HEK293 (cell line): ENCODE data around the gene DPF3.

ENCODE experiments used
- CTCF ChIA-PET: fragments of 350-600 bp; formaldehyde crosslinking; extraction: SDS; loops from one replicate; lab custom pipeline; 2021; ENCODE audit warnings: antibody characterized with exemption; lab: Yijun Ruan, JAX
- POLR2A ChIA-PET: fragments of 300-600 bp; formaldehyde crosslinking; extraction: SDS; loops from one replicate; lab custom pipeline; 2020; ENCODE audit warnings: antibody characterized with exemption, inconsistent platforms; lab: Yijun Ruan, JAX
- H3K27ac ChIP-seq: fragments of 200-500 bp; sonication (Bioruptor generic); 2 replicates; pipeline ENCODE4 v1.5.1; 2014; ENCODE audit warnings: low read depth, low read length, control low read depth, inconsistent platforms; ENCODE audit errors: extremely low read depth
- H3K36me3 ChIP-seq, 2 experiments: fragments of 200-500 bp in 1 of 2; sonication (Bioruptor generic) in 1 of 2; 1 replicate in 1 of 2; 2 replicates in 1 of 2; pipeline ENCODE4 v1.5.1; 2014 to 2017; ENCODE audit warnings: inconsistent platforms in 2 of 2, low read length in 2 of 2; ENCODE audit not compliant: control insufficient read depth in 2 of 2, insufficient read depth in 1 of 2
- H3K4me1 ChIP-seq: fragments of 200-500 bp; sonication (Bioruptor generic); 2 replicates; pipeline ENCODE4 v1.5.1; 2014; ENCODE audit warnings: mild to moderate bottlenecking, low read length, inconsistent platforms; ENCODE audit not compliant: control insufficient read depth, insufficient read depth
- H3K4me3 ChIP-seq: 2 replicates; pipeline ENCODE4 v1.5.1; 2011; ENCODE audit warnings: low read depth, mild to moderate bottlenecking, control low read depth, low read length, moderate library complexity
- H3K9me3 ChIP-seq: fragments of 200-500 bp; sonication (Bioruptor generic); 2 replicates; pipeline ENCODE4 v1.5.1; 2014; ENCODE audit warnings: low read depth, low read length, inconsistent platforms; ENCODE audit not compliant: control insufficient read depth, insufficient read depth
- BCL11A ChIP-seq: fragments of 450-650 bp; formaldehyde crosslinking; IDR thresholded peaks from 2 replicates; pipeline ENCODE4 v1.5.1; 2016; ENCODE audit warnings: low read depth, missing biosample characterization, missing genetic modification characterization
- EGR2 ChIP-seq: fragments of 450-650 bp; formaldehyde crosslinking; IDR thresholded peaks from 2 replicates; pipeline ENCODE4 v1.5.1; 2016; ENCODE audit warnings: low read depth, missing biosample characterization, missing genetic modification characterization
- KLF16 ChIP-seq: fragments of 450-650 bp; formaldehyde crosslinking; IDR thresholded peaks from 2 replicates; pipeline ENCODE4 v1.5.1; 2017; ENCODE audit warnings: missing biosample characterization, missing genetic modification characterization
- KLF9 ChIP-seq: fragments of 450-650 bp; formaldehyde crosslinking; IDR thresholded peaks from 2 replicates; pipeline ENCODE4 v1.5.1; 2016; ENCODE audit warnings: missing biosample characterization, missing genetic modification characterization, low read depth
- TSHZ1 ChIP-seq: fragments of 450-650 bp; formaldehyde crosslinking; IDR thresholded peaks from 2 replicates; pipeline ENCODE4 v1.5.1; 2016; ENCODE audit warnings: missing biosample characterization, missing genetic modification characterization, borderline replicate concordance
- ZBTB7A ChIP-seq: fragments of 450-650 bp; formaldehyde crosslinking; IDR thresholded peaks from 2 replicates; pipeline ENCODE4 v1.5.1; 2016; ENCODE audit warnings: low read depth, missing biosample characterization, missing genetic modification characterization
- ZBTB8A ChIP-seq: fragments of 450-650 bp; formaldehyde crosslinking; IDR thresholded peaks from 2 replicates; pipeline ENCODE4 v1.5.1; 2016; ENCODE audit warnings: missing biosample characterization, missing genetic modification characterization
- ZNF266 ChIP-seq: fragments of 450-650 bp; formaldehyde crosslinking; IDR thresholded peaks from 2 replicates; pipeline ENCODE4 v1.5.1; 2016; ENCODE audit warnings: missing biosample characterization, missing genetic modification characterization, low read depth
- ZNF560 ChIP-seq: fragments of 450-650 bp; formaldehyde crosslinking; IDR thresholded peaks from 2 replicates; pipeline ENCODE4 v1.5.1; 2017; ENCODE audit warnings: missing biosample characterization, missing genetic modification characterization, borderline replicate concordance
- ZNF623 ChIP-seq: fragments of 450-650 bp; formaldehyde crosslinking; IDR thresholded peaks from 2 replicates; pipeline ENCODE4 v1.5.1; 2016; ENCODE audit warnings: missing biosample characterization, missing genetic modification characterization
- ZNF777 ChIP-seq: fragments of 450-650 bp; formaldehyde crosslinking; IDR thresholded peaks from 2 replicates; pipeline ENCODE4 v1.5.1; 2017; ENCODE audit warnings: missing biosample characterization, missing genetic modification characterization, borderline replicate concordance
- ZNF791 ChIP-seq: fragments of 450-650 bp; formaldehyde crosslinking; IDR thresholded peaks from 2 replicates; pipeline ENCODE4 v1.5.1; 2016; ENCODE audit warnings: missing biosample characterization, missing genetic modification characterization
- ZNF830 ChIP-seq: fragments of 450-650 bp; IDR thresholded peaks from 2 replicates; pipeline ENCODE4 v1.5.0; 2018; ENCODE audit warnings: missing biosample characterization, missing genetic modification characterization, low read depth, mild to moderate bottlenecking, moderate library complexity
- TF ChIP-seq, protein P1 (sequence below): fragments of 450-650 bp; formaldehyde crosslinking; IDR thresholded peaks from 2 replicates; pipeline ENCODE4 v1.5.1; 2016; ENCODE audit warnings: missing biosample characterization, missing genetic modification characterization
- TF ChIP-seq, protein P2 (sequence below): fragments of 450-650 bp; formaldehyde crosslinking; IDR thresholded peaks from 2 replicates; pipeline ENCODE4 v1.5.1; 2016; ENCODE audit warnings: missing biosample characterization, missing genetic modification characterization
- TF ChIP-seq, protein P3 (sequence below): fragments of 450-650 bp; IDR thresholded peaks from 2 replicates; pipeline ENCODE4 v1.5.1; 2018; ENCODE audit warnings: missing biosample characterization, mild to moderate bottlenecking, missing genetic modification characterization
- TF ChIP-seq, protein P4 (sequence below): fragments of 450-650 bp; formaldehyde crosslinking; IDR thresholded peaks from 2 replicates; pipeline ENCODE4 v1.5.1; 2017; ENCODE audit warnings: missing biosample characterization, missing genetic modification characterization

The DPF3 gene

DNA sequence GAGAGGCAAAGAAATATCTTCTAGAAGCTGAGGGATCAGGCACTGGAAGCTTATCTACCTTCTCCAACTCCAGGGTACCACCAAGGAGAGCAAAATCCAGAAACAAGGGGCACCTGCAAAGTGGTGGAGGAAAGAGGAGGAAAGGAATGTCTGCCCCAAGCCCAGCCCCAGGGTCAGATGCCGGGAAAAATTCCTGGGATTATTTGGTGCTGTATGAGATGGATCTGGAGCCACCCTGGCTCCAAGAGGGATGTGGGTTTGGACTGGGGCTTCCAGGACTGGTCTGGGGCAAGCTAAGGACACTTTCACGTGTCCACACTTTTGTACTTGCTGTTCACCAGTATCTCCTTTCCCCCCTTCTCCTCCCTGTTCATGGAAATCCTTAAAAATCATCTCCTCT lies 69.8 kb downstream of the DPF3 start:
- Histone ChIP-seq H3K27ac (no peak overlapping the region), H3K9me3 (no peaks in the 10 kb centered on the region), H3K4me3 (no peak overlapping the region), H3K36me3 (no peaks in the 10 kb centered on the region), H3K4me1 (0 out of 2 replicates have a peak, but pooled peaks cover 2% of the 10 kb centered on the region)
- CTCF ChIA-PET, result no interaction called here
- TF ChIP-seq EGR2 (tag by site-specific recombination) (no peak), ZNF791 (tag by site-specific recombination) (no peak), ZNF830 (tag by site-specific recombination) (no peak), KLF16 (no peak), ZNF777 (tag by site-specific recombination) (no peak)
- TF ChIP-seq, protein P1, sequence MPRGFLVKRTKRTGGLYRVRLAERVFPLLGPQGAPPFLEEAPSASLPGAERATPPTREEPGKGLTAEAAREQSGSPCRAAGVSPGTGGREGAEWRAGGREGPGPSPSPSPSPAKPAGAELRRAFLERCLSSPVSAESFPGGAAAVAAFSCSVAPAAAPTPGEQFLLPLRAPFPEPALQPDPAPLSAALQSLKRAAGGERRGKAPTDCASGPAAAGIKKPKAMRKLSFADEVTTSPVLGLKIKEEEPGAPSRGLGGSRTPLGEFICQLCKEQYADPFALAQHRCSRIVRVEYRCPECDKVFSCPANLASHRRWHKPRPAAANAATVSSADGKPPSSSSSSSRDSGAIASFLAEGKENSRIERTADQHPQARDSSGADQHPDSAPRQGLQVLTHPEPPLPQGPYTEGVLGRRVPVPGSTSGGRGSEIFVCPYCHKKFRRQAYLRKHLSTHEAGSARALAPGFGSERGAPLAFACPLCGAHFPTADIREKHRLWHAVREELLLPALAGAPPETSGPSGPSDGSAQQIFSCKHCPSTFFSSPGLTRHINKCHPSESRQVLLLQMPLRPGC, result no peak
- POLR2A ChIA-PET, result no interaction called here

- no peak for TF ChIP-seq ZBTB8A (tag by site-specific recombination)
- no peak for TF ChIP-seq BCL11A
- no peak for TF ChIP-seq ZNF623 (tag by site-specific recombination)
- no peak for TF ChIP-seq ZNF266 (tag by site-specific recombination)
- TF ChIP-seq ZBTB7A (tag by site-specific recombination), result no peak
- TF ChIP-seq, protein P2, sequence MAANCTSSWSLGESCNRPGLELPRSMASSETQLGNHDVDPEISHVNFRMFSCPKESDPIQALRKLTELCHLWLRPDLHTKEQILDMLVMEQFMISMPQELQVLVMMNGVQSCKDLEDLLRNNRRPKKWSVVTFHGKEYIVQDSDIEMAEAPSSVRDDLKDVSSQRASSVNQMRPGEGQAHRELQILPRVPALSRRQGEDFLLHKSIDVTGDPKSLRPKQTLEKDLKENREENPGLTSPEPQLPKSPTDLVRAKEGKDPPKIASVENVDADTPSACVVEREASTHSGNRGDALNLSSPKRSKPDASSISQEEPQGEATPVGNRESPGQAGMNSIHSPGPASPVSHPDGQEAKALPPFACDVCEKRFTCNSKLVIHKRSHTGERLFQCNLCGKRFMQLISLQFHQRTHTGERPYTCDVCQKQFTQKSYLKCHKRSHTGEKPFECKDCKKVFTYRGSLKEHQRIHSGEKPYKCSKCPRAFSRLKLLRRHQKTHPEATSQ (tag by site-specific recombination), result no peak
- TF ChIP-seq, protein P3, sequence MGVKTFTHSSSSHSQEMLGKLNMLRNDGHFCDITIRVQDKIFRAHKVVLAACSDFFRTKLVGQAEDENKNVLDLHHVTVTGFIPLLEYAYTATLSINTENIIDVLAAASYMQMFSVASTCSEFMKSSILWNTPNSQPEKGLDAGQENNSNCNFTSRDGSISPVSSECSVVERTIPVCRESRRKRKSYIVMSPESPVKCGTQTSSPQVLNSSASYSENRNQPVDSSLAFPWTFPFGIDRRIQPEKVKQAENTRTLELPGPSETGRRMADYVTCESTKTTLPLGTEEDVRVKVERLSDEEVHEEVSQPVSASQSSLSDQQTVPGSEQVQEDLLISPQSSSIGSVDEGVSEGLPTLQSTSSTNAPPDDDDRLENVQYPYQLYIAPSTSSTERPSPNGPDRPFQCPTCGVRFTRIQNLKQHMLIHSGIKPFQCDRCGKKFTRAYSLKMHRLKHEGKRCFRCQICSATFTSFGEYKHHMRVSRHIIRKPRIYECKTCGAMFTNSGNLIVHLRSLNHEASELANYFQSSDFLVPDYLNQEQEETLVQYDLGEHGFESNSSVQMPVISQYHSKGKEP (tag by site-specific recombination), result no peak
- no peak for TF ChIP-seq KLF9 (tag by site-specific recombination)
- TF ChIP-seq, protein P4, sequence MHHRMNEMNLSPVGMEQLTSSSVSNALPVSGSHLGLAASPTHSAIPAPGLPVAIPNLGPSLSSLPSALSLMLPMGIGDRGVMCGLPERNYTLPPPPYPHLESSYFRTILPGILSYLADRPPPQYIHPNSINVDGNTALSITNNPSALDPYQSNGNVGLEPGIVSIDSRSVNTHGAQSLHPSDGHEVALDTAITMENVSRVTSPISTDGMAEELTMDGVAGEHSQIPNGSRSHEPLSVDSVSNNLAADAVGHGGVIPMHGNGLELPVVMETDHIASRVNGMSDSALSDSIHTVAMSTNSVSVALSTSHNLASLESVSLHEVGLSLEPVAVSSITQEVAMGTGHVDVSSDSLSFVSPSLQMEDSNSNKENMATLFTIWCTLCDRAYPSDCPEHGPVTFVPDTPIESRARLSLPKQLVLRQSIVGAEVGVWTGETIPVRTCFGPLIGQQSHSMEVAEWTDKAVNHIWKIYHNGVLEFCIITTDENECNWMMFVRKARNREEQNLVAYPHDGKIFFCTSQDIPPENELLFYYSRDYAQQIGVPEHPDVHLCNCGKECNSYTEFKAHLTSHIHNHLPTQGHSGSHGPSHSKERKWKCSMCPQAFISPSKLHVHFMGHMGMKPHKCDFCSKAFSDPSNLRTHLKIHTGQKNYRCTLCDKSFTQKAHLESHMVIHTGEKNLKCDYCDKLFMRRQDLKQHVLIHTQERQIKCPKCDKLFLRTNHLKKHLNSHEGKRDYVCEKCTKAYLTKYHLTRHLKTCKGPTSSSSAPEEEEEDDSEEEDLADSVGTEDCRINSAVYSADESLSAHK (tag by site-specific recombination), result no peak
- TF ChIP-seq ZNF560 (tag by site-specific recombination), result no peak
- no peak for TF ChIP-seq TSHZ1 (tag by site-specific recombination)
- Histone ChIP-seq H3K4me3 (no peak overlapping the region), H3K9me3 (no peaks in the 10 kb centered on the region), H3K27ac (no peak overlapping the region), H3K36me3 (no peaks in the 10 kb centered on the region), H3K4me1 (0 out of 2 replicates have a peak, but pooled peaks cover 2% of the 10 kb centered on the region)
- ChIA-PET POLR2A (no interaction called here), CTCF (interaction anchor here (0.8 kb wide), 1 partner anchor 223 kb away, joined by 3 read pairs; no protein-coding TSS in a partner anchor)
Measured at GRCh38 chr14:72822946-72823611, 70.8 kb downstream of the DPF3 start.
